GM12878 (cell line): ENCODE results near the gene GNG12. TPM values are rescaled to one million over a fixed set of nuclear protein-coding genes. Genes with fewer than 3 reads are reported as not detected.

Experiments used
- ATAC-seq: fragments of 200-7000 bp; cut with Tn5 transposase; 3 replicates; pipeline ENCODE4 v1.9.1; 2020; ENCODE audit warnings: mild to moderate bottlenecking, moderate library complexity
- BruUV-seq: library from RNA; stranded (reverse); fragments of 400-500 nt; replicated peaks from 2 replicates; lab custom pipeline; 2021; lab: Mats Ljungman, UMichigan
- CTCF ChIA-PET: fragments of 300-600 bp; sonication (Branson Sonifier 250); formaldehyde crosslinking; extraction: SDS; loops from one replicate; lab custom pipeline; 2021; ENCODE audit warnings: inconsistent platforms; lab: Yijun Ruan, JAX
- POLR2A ChIA-PET: fragments of 350-600 bp; formaldehyde crosslinking; extraction: SDS; loops from one replicate; lab custom pipeline; 2021; ENCODE audit warnings: inconsistent platforms; lab: Charles Lee
- RAD21 ChIA-PET: fragments of 300-600 bp; sonication (Branson Sonifier 250); formaldehyde crosslinking; loops from one replicate; lab custom pipeline; 2023; ENCODE audit warnings: antibody characterized with exemption; ENCODE audit not compliant: unreplicated experiment; lab: Charles Lee
- SMC1A ChIA-PET: fragments of 300-600 bp; sonication (Branson Sonifier 250); formaldehyde crosslinking; loops from one replicate; lab custom pipeline; 2023; ENCODE audit not compliant: unreplicated experiment, uncharacterized antibody; lab: Charles Lee
- DNase-seq: peaks from one replicate; pipeline ENCODE4 v3.0.0-alpha.2; 2011; ENCODE audit warnings: low read depth, low spot score
- FAIRE-seq: peaks from 3 replicates; lab custom pipeline; 2011; peaks lifted over from hg19 to GRCh38; lab: Jason Lieb, UNC
- H2AFZ ChIP-seq: 2 replicates; pipeline ENCODE4 v1.6.0; 2011; ENCODE audit warnings: low read depth, low read length, control low read depth; ENCODE audit not compliant: control insufficient read depth
- H3K27ac ChIP-seq: 2 replicates; pipeline ENCODE4 v1.5.1; 2011; ENCODE audit warnings: control low read depth; ENCODE audit not compliant: control insufficient read depth, insufficient read depth
- H3K27me3 ChIP-seq, 2 experiments: replicated peaks in 1 of 2; 2 replicates each; pipeline versions ENCODE4 v1.6.0 to v1.6.1; 2011; ENCODE audit warnings: low read length in 1 of 2; ENCODE audit not compliant: control insufficient read depth in 2 of 2, insufficient read depth in 2 of 2
- H3K36me3 ChIP-seq, 2 experiments: 2 replicates each; pipeline ENCODE4 v1.5.1; 2011; ENCODE audit warnings: low read length in 1 of 2; ENCODE audit not compliant: control insufficient read depth in 2 of 2, insufficient read depth in 2 of 2
- H3K4me1 ChIP-seq: 2 replicates; pipeline ENCODE4 v1.6.1; 2011; ENCODE audit warnings: mild to moderate bottlenecking, low read length, moderate library complexity, mixed read lengths; ENCODE audit not compliant: control insufficient read depth, insufficient read depth
- H3K4me2 ChIP-seq: 2 replicates; pipeline ENCODE4 v1.6.0; 2011; ENCODE audit warnings: control low read depth; ENCODE audit not compliant: control insufficient read depth, insufficient read depth
- H3K4me3 ChIP-seq: fragments of 200-600 bp; sonication (generic); 2 replicates; pipeline ENCODE4 v1.5.1; 2016
- H3K79me2 ChIP-seq: 2 replicates; pipeline ENCODE4 v1.6.0; 2011; ENCODE audit warnings: low read length; ENCODE audit not compliant: control insufficient read depth, insufficient read depth
- H3K9ac ChIP-seq: 2 replicates; pipeline ENCODE4 v1.8.0; 2011; ENCODE audit warnings: low read length, control low read depth, mixed read lengths; ENCODE audit not compliant: control insufficient read depth, insufficient read depth
- H3K9me3 ChIP-seq: replicated peaks from 3 replicates; pipeline ENCODE4 v1.5.1; 2011; ENCODE audit warnings: mild to moderate bottlenecking, low read length; ENCODE audit not compliant: control insufficient read depth, insufficient read depth
- H4K20me1 ChIP-seq: 2 replicates; pipeline ENCODE4 v1.6.0; 2011; ENCODE audit not compliant: control insufficient read depth, insufficient read depth
- BMI1 ChIP-seq: fragments of 450-650 bp; IDR thresholded peaks from 2 replicates; pipeline ENCODE4 v1.6.1; 2016; ENCODE audit warnings: mild to moderate bottlenecking, moderate library complexity, borderline replicate concordance
- CBFB ChIP-seq: IDR thresholded peaks from 2 replicates; pipeline ENCODE4 v1.6.1; 2016; ENCODE audit warnings: antibody characterized with exemption, low read depth
- CTCF ChIP-seq, 3 experiments: IDR thresholded peaks in 2 of 3; conservative IDR thresholded peaks in 1 of 3; 2 replicates each; pipeline ENCODE4 v1.5.1; 2011; ENCODE audit warnings: low read depth in 3 of 3, low read length in 3 of 3, mild to moderate bottlenecking in 3 of 3, control low read depth in 2 of 3, moderate library complexity in 2 of 3, inconsistent platforms in 1 of 3, mixed read lengths in 1 of 3; ENCODE audit not compliant: control insufficient read depth in 2 of 3, insufficient read depth in 1 of 3; ENCODE audit errors: extremely low read depth in 1 of 3
- MYC ChIP-seq: IDR thresholded peaks from 2 replicates; pipeline ENCODE4 v1.6.1; 2011; ENCODE audit warnings: mild to moderate bottlenecking, low read length, moderate library complexity, inconsistent platforms; ENCODE audit not compliant: insufficient read depth, insufficient replicate concordance, insufficient read length, severe bottlenecking
- NFIC ChIP-seq: IDR thresholded peaks from 2 replicates; pipeline ENCODE4 v1.6.1; 2012; ENCODE audit warnings: low read depth, mild to moderate bottlenecking, inconsistent platforms, low read length, moderate library complexity
- NFXL1 ChIP-seq: fragments of 450-650 bp; IDR thresholded peaks from 2 replicates; pipeline ENCODE4 v1.6.1; 2017; ENCODE audit warnings: antibody characterized with exemption, mild to moderate bottlenecking, borderline replicate concordance
- PKNOX1 ChIP-seq: fragments of 450-650 bp; IDR thresholded peaks from 2 replicates; pipeline ENCODE4 v1.6.1; 2016; ENCODE audit warnings: mild to moderate bottlenecking
- POLR2AphosphoS5 ChIP-seq: IDR thresholded peaks from 2 replicates; pipeline ENCODE4 v1.6.1; 2011; ENCODE audit warnings: mild to moderate bottlenecking, low read length, inconsistent platforms
- USF2 ChIP-seq: IDR thresholded peaks from 2 replicates; pipeline ENCODE4 v1.6.1; 2011; ENCODE audit warnings: low read depth, low read length, improper control_type of control experiment, borderline replicate concordance
- in situ Hi-C: fragments of 300-500 bp; cut with MboI; formaldehyde crosslinking; loops from 9 replicates; pipeline ENCODE4 v1.14.3; 2018; ENCODE audit warnings: mixed read lengths
- intact Hi-C: fragments of 100-400 bp; cut with micrococcal nuclease; formaldehyde crosslinking; loops from one replicate; pipeline ENCODE4 v1.14.2; 2022; ENCODE audit not compliant: unreplicated experiment
- polyA plus RNA-seq, 11 experiments: library from polyadenylated mRNA; depleted of rRNA in 4 of 11; unstranded in 6 of 11; stranded (reverse) in 5 of 11; fragments of >200 nt; fragmentation: Nextera tagmentation in 4 of 11; fragmentation: Illumina TruSeq in 1 of 11; extraction: Ambion mirVana in 4 of 11; extraction: Trizol in 1 of 11; gene quantifications; 1 replicate in 1 of 11; 2 replicates in 10 of 11; pipeline versions ENCODE4 v1.2.1 to v1.2.3, GENCODE V29; 2011 to 2016; ENCODE audit warnings: inconsistent platforms in 2 of 11, missing spikeins in 2 of 11, low read depth in 1 of 11
- total RNA-seq, 4 experiments: library from RNA; depleted of rRNA in 3 of 4; stranded (reverse); fragments of >200 nt in 3 of 4; fragmentation: Illumina TruSeq in 1 of 4; extraction: Trizol in 1 of 4; gene quantifications; 2 replicates each; pipeline versions ENCODE4 v1.2.1 to v1.2.3, GENCODE V29; 2013 to 2021

GNG12 gene
- total and polyA plus RNA-seq, 10 of the 15 experiments (the other 5 are each of a cell fraction or from before 2014, with no cell fraction given): 0.22 to 32.8 (median 0.35) TPM

- DNase-seq (no peak), FAIRE-seq (no peak), ATAC-seq (no peak)
- intact Hi-C loops (no loop called here), in situ Hi-C loops (no loop called here)
- ChIA-PET RAD21 (interaction anchor here (0.8 kb wide), 1 partner anchor 34 kb away, joined by 3 read pairs; no protein-coding TSS in a partner anchor), CTCF (interaction anchor here (0.8 to 5.8 kb wide), 3 partner anchors 22 to 191 kb away, joined by 3 to 40 read pairs (median 3); no protein-coding TSS in a partner anchor), SMC1A (interaction anchor here (0.6 to 14.7 kb wide), 2 partner anchors 16 to 29 kb away, joined by 3 to 227 read pairs; no protein-coding TSS in a partner anchor), POLR2A (interaction anchor here (0.6 kb wide), 1 partner anchor 711 kb away, joined by 6 read pairs; no protein-coding TSS in a partner anchor)
- BruUV-seq: no TSS peak
- peaks cover 3% of the 10 kb centered on the region; the same call in 1 of the 2 replicates for H3K4me1 ChIP-seq
- H3K79me2 ChIP-seq: no peaks in the 10 kb centered on the region
- no peak overlapping the region for H3K9ac ChIP-seq
- no peak overlapping the region for H3K27ac ChIP-seq
- H3K4me2 ChIP-seq: no peak overlapping the region
- H2AFZ ChIP-seq: no peak overlapping the region
- H3K9me3 ChIP-seq: no peaks in the 10 kb centered on the region
- H3K4me3 ChIP-seq: no peak overlapping the region
- H3K27me3 ChIP-seq: no peaks in the 10 kb centered on the region
- no peaks in the 10 kb centered on the region for H3K36me3 ChIP-seq
- H4K20me1 ChIP-seq: no peaks in the 10 kb centered on the region
- TF ChIP-seq USF2 (no peak), POLR2AphosphoS5 (no peak), PKNOX1 (no peak), CTCF (IDR thresholded peaks at IDR 0.05 in 2 of 3, conservative IDR thresholded peaks at IDR 0.05 in 1 of 3; ENCODE audit: control insufficient read depth in 2 of 3, extremely low read depth in 1 of 3, insufficient read depth in 1 of 3, low read depth in 3 of 3, low read length in 3 of 3) (no peak), BMI1 (no peak), NFIC (no peak), NFXL1 (no peak), MYC (no peak), CBFB (no peak)
Observed at GRCh38 chr1:67726224-67726623, 107.0 kb downstream of the GNG12 start.
